ENCODE measurements around the gene VTI1A.

GRCh38 chr10:112616647-112617046, 169.6 kb downstream of the VTI1A start:
- TF ChIP-seq CTCF (conservative IDR thresholded peaks at IDR 0.05; ENCODE audit: low read depth, low read length) (no peak), FOS (IDR thresholded peaks at IDR 0.05; ENCODE audit: low read depth, low read length) (no peak), POLR2A (IDR thresholded peaks at IDR 0.05; ENCODE audit: low read depth, low read length) (no peak), MAZ (IDR thresholded peaks at IDR 0.05; ENCODE audit: borderline replicate concordance, low read depth, low read length) (no peak), RAD21 (IDR thresholded peaks at IDR 0.05; ENCODE audit: low read length) (no peak), BHLHE40 (IDR thresholded peaks at IDR 0.05; ENCODE audit: low read depth, low read length) (no peak), SMC3 (IDR thresholded peaks at IDR 0.05; ENCODE audit: low read depth, low read length) (no peak), RFX5 (IDR thresholded peaks at IDR 0.05; ENCODE audit: low read depth, low read length) (no peak), ELK1 (IDR thresholded peaks at IDR 0.05; ENCODE audit: borderline replicate concordance, low read depth, low read length) (no peak)

All from IMR-90 (cell line).